Measurements from ENCODE around the gene FAM3C.

FAM3C gene

DNA sequence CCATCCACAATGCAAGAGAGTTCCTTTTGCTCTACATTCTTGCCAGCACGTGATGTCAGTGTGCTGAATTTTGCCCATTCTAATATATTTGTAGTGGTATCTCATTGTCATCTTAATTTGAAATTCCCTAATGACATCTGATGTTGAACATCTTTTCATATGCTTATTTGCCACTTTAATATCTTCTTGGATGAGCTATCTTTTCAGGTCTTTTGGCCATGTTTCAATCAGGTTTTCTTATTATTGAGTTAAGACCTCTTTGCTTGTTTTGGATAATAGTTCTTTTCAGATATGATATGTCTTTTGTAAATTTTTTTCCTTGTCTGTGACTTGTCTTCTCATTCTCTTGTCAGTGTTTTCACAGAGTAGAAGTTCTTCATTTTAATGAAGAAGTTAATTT, 20.4 kb upstream of the FAM3C start:
- Histone ChIP-seq H3K4me1 (no peaks in the 10 kb centered on the region), H3K36me3 (no peaks in the 10 kb centered on the region), H3K27ac (no peak overlapping the region), H3K9me3 (no peaks in the 10 kb centered on the region), H3K27me3 (no peaks in the 10 kb centered on the region), H3K4me3 (no peak overlapping the region)
- DNase-seq, result no peak
- intact Hi-C loops (cut with DNase I; ENCODE audit: low total_unique reads), result no loop called here
- TF ChIP-seq, protein P1, sequence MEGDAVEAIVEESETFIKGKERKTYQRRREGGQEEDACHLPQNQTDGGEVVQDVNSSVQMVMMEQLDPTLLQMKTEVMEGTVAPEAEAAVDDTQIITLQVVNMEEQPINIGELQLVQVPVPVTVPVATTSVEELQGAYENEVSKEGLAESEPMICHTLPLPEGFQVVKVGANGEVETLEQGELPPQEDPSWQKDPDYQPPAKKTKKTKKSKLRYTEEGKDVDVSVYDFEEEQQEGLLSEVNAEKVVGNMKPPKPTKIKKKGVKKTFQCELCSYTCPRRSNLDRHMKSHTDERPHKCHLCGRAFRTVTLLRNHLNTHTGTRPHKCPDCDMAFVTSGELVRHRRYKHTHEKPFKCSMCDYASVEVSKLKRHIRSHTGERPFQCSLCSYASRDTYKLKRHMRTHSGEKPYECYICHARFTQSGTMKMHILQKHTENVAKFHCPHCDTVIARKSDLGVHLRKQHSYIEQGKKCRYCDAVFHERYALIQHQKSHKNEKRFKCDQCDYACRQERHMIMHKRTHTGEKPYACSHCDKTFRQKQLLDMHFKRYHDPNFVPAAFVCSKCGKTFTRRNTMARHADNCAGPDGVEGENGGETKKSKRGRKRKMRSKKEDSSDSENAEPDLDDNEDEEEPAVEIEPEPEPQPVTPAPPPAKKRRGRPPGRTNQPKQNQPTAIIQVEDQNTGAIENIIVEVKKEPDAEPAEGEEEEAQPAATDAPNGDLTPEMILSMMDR (IDR thresholded peaks at IDR 0.05), result no peak

DNA sequence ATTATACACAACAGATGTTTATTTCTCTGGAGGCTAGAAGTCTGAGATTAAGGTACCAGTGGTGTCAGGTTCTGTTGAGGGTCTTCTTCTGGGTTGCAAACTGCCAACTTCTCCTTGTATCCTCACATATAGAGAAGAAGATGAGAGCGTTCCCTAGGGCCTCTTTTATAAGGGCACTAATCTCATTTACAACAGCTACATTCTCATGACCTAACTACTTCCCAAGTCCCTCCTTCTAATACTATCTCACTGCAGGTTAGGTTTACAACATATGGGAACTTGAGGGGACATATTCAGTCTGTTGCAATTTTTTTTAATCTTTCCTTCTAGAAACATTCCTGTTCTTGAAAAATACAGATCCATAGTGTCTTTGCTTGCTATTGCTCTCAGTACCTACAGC, 18.3 kb upstream of the FAM3C start:
- intact Hi-C loops (cut with DNase I; ENCODE audit: low total_unique reads), result no loop called here
- Histone ChIP-seq H3K9me3 (no peaks in the 10 kb centered on the region), H3K4me3 (no peak overlapping the region), H3K4me1 (no peaks in the 10 kb centered on the region), H3K36me3 (no peaks in the 10 kb centered on the region), H3K27me3 (no peaks in the 10 kb centered on the region), H3K27ac (no peak overlapping the region)
- TF ChIP-seq, protein P1 (IDR thresholded peaks at IDR 0.05), result no peak
- DNase-seq, result no peak

GRCh38 chr7:121411597-121411979, 15.5 kb upstream of the FAM3C start:
- Histone ChIP-seq H3K4me3 (no peak overlapping the region), H3K9me3 (no peaks in the 10 kb centered on the region), H3K36me3 (no peaks in the 10 kb centered on the region), H3K27me3 (no peaks in the 10 kb centered on the region), H3K27ac (no peak overlapping the region), H3K4me1 (no peaks in the 10 kb centered on the region)
- intact Hi-C loops (cut with DNase I; ENCODE audit: low total_unique reads), result no loop called here
- TF ChIP-seq, protein P1 (IDR thresholded peaks at IDR 0.05), result no peak
- no peak for DNase-seq

- Histone ChIP-seq H3K4me3 (no peak overlapping the region), H3K9me3 (no peaks in the 10 kb centered on the region), H3K4me1 (no peaks in the 10 kb centered on the region), H3K27ac (no peak overlapping the region), H3K27me3 (no peaks in the 10 kb centered on the region), H3K36me3 (no peaks in the 10 kb centered on the region)
- TF ChIP-seq, protein P1 (IDR thresholded peaks at IDR 0.05), result no peak
- DNase-seq, result no peak
- intact Hi-C loops (cut with DNase I; ENCODE audit: low total_unique reads), result no loop called here
Measured at GRCh38 chr7:121410829-121411596, 14.9 kb upstream of the FAM3C start.

DNA sequence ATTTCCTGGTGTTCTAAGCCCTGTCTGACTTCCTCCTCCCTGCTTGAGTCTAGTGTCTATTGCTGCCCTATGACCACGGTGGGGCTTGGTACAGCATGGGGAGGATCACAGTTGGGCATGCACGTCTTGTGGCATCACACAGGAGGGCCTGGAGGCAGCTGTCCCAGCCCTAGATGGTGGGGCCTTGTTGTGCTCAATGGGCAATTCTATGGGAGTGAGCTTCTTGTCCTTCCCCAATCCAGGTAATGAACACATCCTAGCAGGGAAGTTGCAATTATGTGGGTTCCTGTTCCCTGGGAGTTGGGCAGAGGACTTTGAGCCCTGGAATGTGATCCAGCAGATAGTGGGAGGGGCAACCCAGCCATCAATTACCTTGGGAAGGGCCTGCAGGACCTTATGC, 10.8 kb upstream of the FAM3C start:
- DNase-seq, result no peak
- H3K27ac ChIP-seq, result no peak overlapping the region
- TF ChIP-seq, protein P1 (IDR thresholded peaks at IDR 0.05), result no peak

More for the DNA sequence above, 10.8 kb upstream of the FAM3C start:
- intact Hi-C loops (cut with DNase I; ENCODE audit: low total_unique reads), result no loop called here
- Histone ChIP-seq H3K4me1 (peaks cover 0 to 11% (median 0%) of the 10 kb centered on the region in 4 donors), H3K4me3 (no peak overlapping the region), H3K9me3 (no peaks in the 10 kb centered on the region), H3K27me3 (no peaks in the 10 kb centered on the region), H3K36me3 (no peaks in the 10 kb centered on the region)

Data from tibial artery (tissue), 4 donors.